ENCODE results near the gene FTO. TPM values are rescaled to one million over a fixed set of nuclear protein-coding genes. Genes with fewer than 3 reads are reported as not detected.

Gene FTO
- total and polyA plus RNA-seq, 2 of the 13 experiments (the other 11 are each of a cell fraction or from before 2014, with no cell fraction given) = 41.6 to 55.8 TPM

- TF ChIP-seq AKAP8 (CRISPR knock-in tag; IDR thresholded peaks at IDR 0.05) (no peak), ZNF577 (CRISPR knock-in tag; IDR thresholded peaks at IDR 0.05; ENCODE audit: borderline replicate concordance, low read depth) (no peak), ZNF710 (CRISPR knock-in tag; IDR thresholded peaks at IDR 0.05; ENCODE audit: borderline replicate concordance) (peak; percentile 55; the same call in 1 of the 2 replicates), FOXK1 (CRISPR knock-in tag; IDR thresholded peaks at IDR 0.05; ENCODE audit: borderline replicate concordance, low read depth) (peak; percentile 59; the same call in 1 of the 2 replicates), MED1 (CRISPR knock-in tag; IDR thresholded peaks at IDR 0.05) (peak; percentile 95), NCOA1 (CRISPR knock-in tag; IDR thresholded peaks at IDR 0.05) (no peak), ZBTB14 (CRISPR knock-in tag; IDR thresholded peaks at IDR 0.05) (no peak), ARID2 (CRISPR knock-in tag; IDR thresholded peaks at IDR 0.05; ENCODE audit: borderline replicate concordance) (no peak), SP140L (CRISPR knock-in tag; IDR thresholded peaks at IDR 0.05; ENCODE audit: borderline replicate concordance) (0 out of 2 replicates have a peak, but pooled peaks have one; percentile 38), SOX5 (CRISPR knock-in tag; IDR thresholded peaks at IDR 0.05; ENCODE audit: borderline replicate concordance) (peak; percentile 78; the same call in 1 of the 2 replicates), SKI (IDR thresholded peaks at IDR 0.05; ENCODE audit: partially characterized antibody) (peak; percentile 72), TCF7 (IDR thresholded peaks at IDR 0.05; ENCODE audit: low read depth) (peak; percentile 32; the same call in 1 of the 2 replicates), RARA (CRISPR knock-in tag; IDR thresholded peaks at IDR 0.05) (peak; percentile 67), SSRP1 (CRISPR knock-in tag; IDR thresholded peaks at IDR 0.05) (0 out of 2 replicates have a peak, but pooled peaks have one; percentile 73), RAD21 (CRISPR knock-in tag; IDR thresholded peaks at IDR 0.05) (peak; percentile 42), SMC3 (IDR thresholded peaks at IDR 0.05; ENCODE audit: low read length) (peak; percentile 40; the same call in 1 of the 2 replicates), ZNF441 (CRISPR knock-in tag; IDR thresholded peaks at IDR 0.05; ENCODE audit: borderline replicate concordance) (peak; percentile 44; the same call in 1 of the 2 replicates), TFAP4 (IDR thresholded peaks at IDR 0.05; ENCODE audit: borderline replicate concordance, low read depth) (peak; percentile 55; the same call in 1 of the 2 replicates), ZNF430 (CRISPR knock-in tag; IDR thresholded peaks at IDR 0.05) (peak; percentile 49; the same call in 1 of the 2 replicates), MAZ (IDR thresholded peaks at IDR 0.05; ENCODE audit: borderline replicate concordance, low read depth, low read length) (no peak), MAZ (CRISPR knock-in tag; IDR thresholded peaks at IDR 0.05; ENCODE audit: low read depth) (no peak; the same call in 1 of the 2 replicates), ETV5 (CRISPR knock-in tag; IDR thresholded peaks at IDR 0.05; ENCODE audit: borderline replicate concordance) (peak; percentile 49; the same call in 1 of the 2 replicates), ZNF501 (CRISPR knock-in tag; IDR thresholded peaks at IDR 0.05) (peak; percentile 34; the same call in 1 of the 2 replicates), GATAD1 (CRISPR knock-in tag; IDR thresholded peaks at IDR 0.05) (peak; percentile 62; the same call in 1 of the 2 replicates), CEBPG (CRISPR knock-in tag; IDR thresholded peaks at IDR 0.05) (peak; percentile 100), ZNF644 (CRISPR knock-in tag; IDR thresholded peaks at IDR 0.05; ENCODE audit: low read depth) (peak; percentile 88), KMT2A (CRISPR knock-in tag; IDR thresholded peaks at IDR 0.05) (peak; percentile 61; the same call in 1 of the 2 replicates), ZNF503 (CRISPR knock-in tag; IDR thresholded peaks at IDR 0.05) (no peak)
Measured at GRCh38 chr16:53881371-53881770, 177.4 kb downstream of the FTO start (continued).
